ES-I3 (cell line): ENCODE results near the gene SETD1A.
"Not testable (repeated sequence)": the region's sequence is repeated elsewhere in the genome, so short reads cannot be mapped to it uniquely, and the experiment has no call there.

Experiments used
- H3K36me3 ChIP-seq: 2 replicates; pipeline ENCODE4 v1.6.1; 2013; ENCODE audit warnings: mild to moderate bottlenecking, low read length, control low read depth, moderate library complexity; ENCODE audit not compliant: insufficient read depth
- H3K4me1 ChIP-seq: 2 replicates; pipeline ENCODE4 v1.6.1; 2013; ENCODE audit warnings: mild to moderate bottlenecking, control low read depth, low read length; ENCODE audit not compliant: insufficient read depth
- H3K9ac ChIP-seq: 2 replicates; pipeline ENCODE4 v1.6.1; 2013; ENCODE audit warnings: low read depth, mild to moderate bottlenecking, low read length, moderate library complexity
- H3K9me3 ChIP-seq: 2 replicates; pipeline ENCODE4 v1.6.1; 2013; ENCODE audit warnings: mild to moderate bottlenecking, low read length, moderate library complexity; ENCODE audit not compliant: control insufficient read depth, insufficient read depth

Gene SETD1A

GRCh38 chr16:31009120-31009519 is 51.6 kb downstream of the SETD1A start:
- Histone ChIP-seq H3K4me1 (peaks cover 17% of the 10 kb centered on the region; the same call in 1 of the 2 replicates), H3K9ac (peak overlapping the region; percentile 28; the same call in 1 of the 2 replicates), H3K36me3 (no peaks in the 10 kb centered on the region), H3K9me3 (no peaks in the 10 kb centered on the region)

- Histone ChIP-seq H3K36me3 (no peaks in the 10 kb centered on the region), H3K9ac (peak overlapping the region; percentile 28; the same call in 1 of the 2 replicates), H3K9me3 (no peaks in the 10 kb centered on the region)
Observed at GRCh38 chr16:31009894-31010584, 52.5 kb downstream of the SETD1A start.

GRCh38 chr16:31010585-31011325 is 53.2 kb downstream of the SETD1A start, which contains the start of gene STX1B:
STX1B (minus strand) TSS chr16:31010638; CDS start chr16:31010396, 242 bp downstream.
- H3K9me3 ChIP-seq: no peaks in the 10 kb centered on the region
- H3K9ac ChIP-seq: peak within 1 kb of the TSS; percentile 28; the same call in 1 of the 2 replicates
- peaks cover 16% of the 10 kb centered on the region; the same call in 1 of the 2 replicates for H3K4me1 ChIP-seq
- no peaks in the 10 kb centered on the region for H3K36me3 ChIP-seq

More at GRCh38 chr16:31009894-31010584, 52.5 kb downstream of the SETD1A start:
- H3K4me1 ChIP-seq: peaks cover 17% of the 10 kb centered on the region; the same call in 1 of the 2 replicates

DNA sequence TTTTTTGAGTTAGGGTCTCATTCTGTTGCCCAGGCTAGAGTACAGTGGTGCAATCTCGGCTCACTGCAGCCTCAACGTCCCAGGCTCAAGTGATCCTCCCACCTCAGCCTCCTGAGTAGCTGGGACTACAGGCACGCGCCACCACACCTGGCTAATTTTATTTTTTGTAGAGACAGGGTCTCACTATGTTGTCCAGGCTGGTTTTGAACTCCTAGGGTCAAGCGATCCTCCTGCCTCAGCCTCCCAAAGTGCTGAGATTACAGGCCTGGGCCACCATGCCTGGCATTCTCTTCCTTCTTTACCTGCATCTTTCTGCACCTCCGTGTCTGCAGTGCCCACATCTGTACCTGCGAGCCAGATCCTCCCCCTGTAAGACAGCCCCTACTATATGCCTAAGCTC is 54.3 kb downstream of the SETD1A start:
- not testable (repeated sequence) for H3K9ac ChIP-seq, H3K9me3 ChIP-seq, H3K36me3 ChIP-seq, H3K4me1 ChIP-seq

GRCh38 chr16:31013292-31013691 is 55.7 kb downstream of the SETD1A start:
- not testable (repeated sequence) for H3K9me3 ChIP-seq, H3K4me1 ChIP-seq, H3K36me3 ChIP-seq, H3K9ac ChIP-seq

DNA sequence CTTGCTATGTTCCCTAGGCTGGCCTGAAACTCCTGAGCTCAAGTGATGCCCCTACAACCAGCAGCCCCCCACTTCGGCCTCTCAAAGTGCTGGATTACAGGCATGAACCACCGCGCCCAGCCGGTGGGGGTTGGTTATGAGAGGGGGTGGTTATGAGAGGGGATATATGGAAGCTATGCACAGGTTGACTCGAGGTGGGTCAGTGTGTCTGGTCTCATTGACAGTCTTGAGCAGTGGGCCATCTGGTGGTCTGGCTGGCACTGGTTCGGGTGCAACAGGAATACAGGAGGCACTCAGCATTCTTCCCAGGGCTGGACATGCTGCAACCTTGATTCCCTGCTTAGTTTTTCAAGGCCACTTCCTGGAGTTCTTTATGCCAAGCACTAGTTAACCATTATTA is 58.5 kb downstream of the SETD1A start:
- no peaks in the 10 kb centered on the region for H3K9me3 ChIP-seq
- no peaks in the 10 kb centered on the region for H3K36me3 ChIP-seq
- no peaks in the 10 kb centered on the region; the same call in 1 of the 2 replicates for H3K4me1 ChIP-seq
- H3K9ac ChIP-seq: no peak overlapping the region

DNA sequence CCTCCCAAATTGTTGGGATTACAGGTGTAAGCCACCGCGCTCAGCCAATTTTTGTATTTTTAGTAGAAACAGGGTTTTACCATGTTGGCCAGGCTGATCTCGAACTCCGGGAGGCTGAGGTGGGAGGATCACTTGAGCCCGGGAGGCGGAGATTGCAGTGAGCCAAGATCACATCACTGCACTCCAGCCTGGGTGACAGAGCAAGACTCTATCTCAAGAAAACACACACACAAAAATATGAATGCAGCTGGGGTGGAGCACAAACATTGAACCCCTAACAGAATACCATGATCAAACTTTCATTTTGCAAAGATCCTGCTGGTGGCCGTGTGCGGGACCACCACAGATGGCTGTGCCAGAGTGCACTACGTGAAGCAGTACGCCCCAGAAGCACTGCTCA is 60.2 kb downstream of the SETD1A start:
- H3K9me3 ChIP-seq, H3K36me3 ChIP-seq, H3K9ac ChIP-seq, H3K4me1 ChIP-seq: not testable (repeated sequence)

- Histone ChIP-seq H3K36me3 (no peaks in the 10 kb centered on the region), H3K9ac (no peak overlapping the region), H3K4me1 (peaks cover 2% of the 10 kb centered on the region; the same call in 1 of the 2 replicates), H3K9me3 (no peaks in the 10 kb centered on the region)
Observed at GRCh38 chr16:31020536-31020935, 63.0 kb downstream of the SETD1A start.

GRCh38 chr16:31022544-31023251 is 65.1 kb downstream of the SETD1A start:
- Histone ChIP-seq H3K36me3 (no peaks in the 10 kb centered on the region), H3K9ac (no peak overlapping the region), H3K4me1 (0 out of 2 replicates have a peak, but pooled peaks cover 5% of the 10 kb centered on the region), H3K9me3 (no peaks in the 10 kb centered on the region)

GRCh38 chr16:31023252-31023602 is 65.7 kb downstream of the SETD1A start:
- no peak overlapping the region for H3K9ac ChIP-seq
- no peaks in the 10 kb centered on the region for H3K36me3 ChIP-seq
- H3K9me3 ChIP-seq: no peaks in the 10 kb centered on the region
- H3K4me1 ChIP-seq: 0 out of 2 replicates have a peak, but pooled peaks cover 5% of the 10 kb centered on the region

- Histone ChIP-seq H3K36me3 (no peaks in the 10 kb centered on the region), H3K4me1 (0 out of 2 replicates have a peak, but pooled peaks cover 5% of the 10 kb centered on the region), H3K9me3 (no peaks in the 10 kb centered on the region), H3K9ac (no peak overlapping the region)
Observed at GRCh38 chr16:31023627-31024226, 66.2 kb downstream of the SETD1A start.

DNA sequence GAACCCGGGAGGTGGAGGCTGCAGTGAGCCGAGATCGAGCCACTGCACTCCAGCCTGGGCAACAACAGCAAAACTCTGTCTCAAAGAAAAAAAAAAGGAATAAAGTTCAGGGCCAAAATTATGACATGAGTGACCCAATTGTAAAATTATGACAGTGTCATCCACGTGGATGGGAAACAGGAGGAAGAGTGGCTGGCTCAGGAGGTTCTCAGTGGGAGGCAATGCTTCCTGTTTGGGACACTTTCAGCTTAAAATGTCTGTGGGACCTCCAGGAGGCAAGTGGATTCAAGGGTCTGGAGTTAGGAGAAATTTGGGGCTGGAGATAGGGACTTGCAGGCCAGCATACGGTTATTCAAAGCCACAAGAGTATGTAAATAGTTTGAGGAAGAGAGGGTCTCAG is 67.8 kb downstream of the SETD1A start:
- Histone ChIP-seq H3K36me3 (no peaks in the 10 kb centered on the region), H3K9me3 (no peaks in the 10 kb centered on the region), H3K9ac (no peak overlapping the region), H3K4me1 (0 out of 2 replicates have a peak, but pooled peaks cover 5% of the 10 kb centered on the region)

GRCh38 chr16:31029272-31029671 is 71.7 kb downstream of the SETD1A start:
- Histone ChIP-seq H3K36me3 (no peaks in the 10 kb centered on the region), H3K9ac (no peak overlapping the region), H3K9me3 (no peaks in the 10 kb centered on the region), H3K4me1 (0 out of 2 replicates have a peak, but pooled peaks cover 5% of the 10 kb centered on the region)

DNA sequence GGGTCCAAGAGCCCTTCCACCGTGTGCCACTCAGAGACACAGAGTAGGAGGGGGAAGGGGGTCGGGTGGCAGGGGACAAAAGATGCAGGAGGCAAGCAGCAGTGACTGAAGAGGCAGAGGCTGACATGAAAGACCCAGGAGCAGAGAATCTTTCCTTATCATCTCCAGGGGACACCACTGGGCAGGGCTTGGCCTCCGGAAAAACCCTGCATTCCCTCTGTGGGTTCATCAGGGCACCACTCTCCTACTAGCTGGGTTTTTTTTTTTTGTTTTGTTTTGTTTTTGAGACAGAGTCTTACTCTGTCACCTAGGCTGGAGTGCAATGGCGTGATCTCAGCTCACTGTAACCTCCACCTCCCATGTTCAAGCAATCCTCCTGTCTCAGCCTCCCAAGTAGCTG is 73.7 kb downstream of the SETD1A start:
- no peaks in the 10 kb centered on the region for H3K36me3 ChIP-seq
- no peak overlapping the region for H3K9ac ChIP-seq
- H3K9me3 ChIP-seq: no peaks in the 10 kb centered on the region
- no peaks in the 10 kb centered on the region for H3K4me1 ChIP-seq
